Measurements from ENCODE around the gene FUT6.

GRCh38 chr19:5805462-5806132, 33.9 kb downstream of the FUT6 start:
- TF ChIP-seq SUZ12 (IDR thresholded peaks at IDR 0.05; ENCODE audit: extremely low read depth, insufficient read depth, insufficient read length) (no peak), YY1 (IDR thresholded peaks at IDR 0.05; ENCODE audit: insufficient read depth, insufficient read length) (no peak), ZNF274 (IDR thresholded peaks at IDR 0.05; ENCODE audit: low read depth, low read length) (no peak)
